ENCODE measurements around the gene SPECC1L. TPM values are rescaled to one million over a fixed set of nuclear protein-coding genes. Genes with fewer than 3 reads are reported as not detected.

Gene SPECC1L
- total RNA-seq, 4 donors from 2014 or later, result 65.2 to 102 (median 69.2) TPM

GRCh38 chr22:24230911-24231656 is 39.5 kb upstream of the SPECC1L start:
- intact Hi-C loops (cut with DNase I), result no loop called here
- Histone ChIP-seq H3K4me1 (peaks cover 10 to 28% of the 10 kb centered on the region in 2 donors), H3K9me3 (no peaks in the 10 kb centered on the region), H3K36me3 (peaks cover 5 to 6% of the 10 kb centered on the region in 2 donors), H3K4me3 (replicated peaks in 1 of 3) (no peak overlapping the region), H3K27ac (no peak overlapping the region), H3K27me3 (no peaks in the 10 kb centered on the region)
- peak; percentile 30 to 36 for DNase-seq
- no peak for TF ChIP-seq POLR2A (IDR thresholded peaks at IDR 0.05)
- TF ChIP-seq CTCF (IDR thresholded peaks at IDR 0.05), result peak in 1 of 6 experiments; percentile 23
- WGBS, 2 donors, result 60 to 75% methylated on average over 10 to 18 of the region's 18 CpGs

- 89 to 95% methylated on average over 4 to 6 of the region's 9 CpGs for WGBS, 2 donors
- intact Hi-C loops (cut with DNase I), result no loop called here
- Histone ChIP-seq H3K4me3 (replicated peaks in 1 of 3) (no peak overlapping the region), H3K27ac (no peak overlapping the region), H3K9me3 (no peaks in the 10 kb centered on the region), H3K27me3 (no peaks in the 10 kb centered on the region), H3K4me1 (peaks cover 10 to 28% of the 10 kb centered on the region in 2 donors), H3K36me3 (no peaks in the 10 kb centered on the region)
- TF ChIP-seq CTCF (IDR thresholded peaks at IDR 0.05), result no peak
- no peak for TF ChIP-seq POLR2A (IDR thresholded peaks at IDR 0.05)
- DNase-seq, result no peak
Observed at GRCh38 chr22:24231706-24232105, 38.9 kb upstream of the SPECC1L start.

GRCh38 chr22:24232124-24232523 is 38.5 kb upstream of the SPECC1L start:
- Histone ChIP-seq H3K4me3 (replicated peaks in 1 of 3) (no peak overlapping the region), H3K27me3 (no peaks in the 10 kb centered on the region), H3K36me3 (no peaks in the 10 kb centered on the region), H3K9me3 (no peaks in the 10 kb centered on the region), H3K4me1 (peaks cover 10 to 28% of the 10 kb centered on the region in 2 donors), H3K27ac (no peak overlapping the region)
- TF ChIP-seq CTCF (IDR thresholded peaks at IDR 0.05) (no peak), POLR2A (IDR thresholded peaks at IDR 0.05) (no peak)
- no peak for DNase-seq
- intact Hi-C loops (cut with DNase I), result no loop called here
- WGBS, 2 donors, result 100% methylated on average over 3 of the region's 6 CpGs; no CpG with 5 or more reads in 1 of the 2 donors

- Histone ChIP-seq H3K4me3 (replicated peaks in 1 of 3) (no peak overlapping the region), H3K36me3 (no peaks in the 10 kb centered on the region), H3K9me3 (no peaks in the 10 kb centered on the region), H3K4me1 (peaks cover 10 to 28% of the 10 kb centered on the region in 2 donors), H3K27ac (no peak overlapping the region), H3K27me3 (no peaks in the 10 kb centered on the region)
- 92 to 96% methylated on average over 14 to 15 of the region's 15 CpGs for WGBS, 2 donors
- intact Hi-C loops (cut with DNase I), result no loop called here
- DNase-seq, result no peak
- no peak for TF ChIP-seq CTCF (IDR thresholded peaks at IDR 0.05)
- TF ChIP-seq POLR2A (IDR thresholded peaks at IDR 0.05), result no peak
Observed at GRCh38 chr22:24232725-24233124, 37.9 kb upstream of the SPECC1L start.

GRCh38 chr22:24233235-24233634 is 37.4 kb upstream of the SPECC1L start:
- Histone ChIP-seq H3K27me3 (no peaks in the 10 kb centered on the region), H3K36me3 (no peaks in the 10 kb centered on the region), H3K9me3 (no peaks in the 10 kb centered on the region), H3K27ac (no peak overlapping the region), H3K4me1 (peaks cover 10 to 28% of the 10 kb centered on the region in 2 donors), H3K4me3 (replicated peaks in 1 of 3) (no peak overlapping the region)
- TF ChIP-seq POLR2A (IDR thresholded peaks at IDR 0.05) (no peak), CTCF (IDR thresholded peaks at IDR 0.05) (no peak)
- intact Hi-C loops (cut with DNase I), result no loop called here
- no peak for DNase-seq
- 91 to 100% methylated on average over 1 to 7 of the region's 13 CpGs for WGBS, 2 donors
